COLO668 (cell line): ENCODE data around the gene MYO3B.
"Not testable (repeated sequence)": the region's sequence is repeated elsewhere in the genome, so short reads cannot be mapped to it uniquely, and the experiment has no call there.

Experiments
- DNase-seq: peaks from one replicate; lab custom pipeline; 2025; ENCODE audit not compliant: unreplicated experiment; lab: John Stamatoyannopoulos, UW

The MYO3B gene

DNA sequence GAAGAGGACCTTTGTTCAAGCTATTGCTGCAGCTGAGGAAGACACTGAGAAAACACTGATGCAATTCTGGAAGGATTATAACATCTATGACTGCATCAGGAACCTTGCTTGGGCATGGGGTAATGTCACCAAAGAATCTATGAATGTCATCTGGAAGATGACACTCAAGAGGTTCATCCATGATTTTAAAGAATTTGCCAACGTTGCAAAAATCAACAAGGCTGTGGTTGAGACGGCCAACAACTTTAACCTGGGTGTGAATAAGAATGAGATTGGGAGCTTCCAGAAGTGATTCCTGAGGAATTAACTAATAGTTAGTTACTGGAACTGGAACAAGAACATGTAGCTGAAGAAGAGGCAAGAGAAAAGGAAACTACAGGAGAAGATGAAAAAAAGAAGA is 410.8 kb downstream of the MYO3B start:
- DNase-seq, result no peak

- no peak for DNase-seq
Observed at GRCh38 chr2:170596576-170596975, 418.6 kb downstream of the MYO3B start.

DNA sequence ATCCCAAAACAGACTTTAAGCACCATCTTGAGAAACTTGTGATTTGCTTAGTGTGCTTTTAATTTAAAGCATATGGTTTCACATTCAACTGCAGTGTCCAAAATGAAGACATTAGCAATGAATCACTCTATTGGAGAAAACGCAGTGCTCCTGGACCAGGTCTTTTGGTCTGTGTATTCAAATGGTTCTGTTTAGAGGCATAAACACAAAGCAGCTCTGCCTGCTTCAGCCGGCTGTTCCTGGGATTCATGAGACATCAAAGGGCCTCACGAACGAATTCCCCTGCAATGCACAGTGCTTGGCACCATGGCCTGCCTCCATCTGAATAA is 420.1 kb downstream of the MYO3B start:
- DNase-seq, result no peak

DNA sequence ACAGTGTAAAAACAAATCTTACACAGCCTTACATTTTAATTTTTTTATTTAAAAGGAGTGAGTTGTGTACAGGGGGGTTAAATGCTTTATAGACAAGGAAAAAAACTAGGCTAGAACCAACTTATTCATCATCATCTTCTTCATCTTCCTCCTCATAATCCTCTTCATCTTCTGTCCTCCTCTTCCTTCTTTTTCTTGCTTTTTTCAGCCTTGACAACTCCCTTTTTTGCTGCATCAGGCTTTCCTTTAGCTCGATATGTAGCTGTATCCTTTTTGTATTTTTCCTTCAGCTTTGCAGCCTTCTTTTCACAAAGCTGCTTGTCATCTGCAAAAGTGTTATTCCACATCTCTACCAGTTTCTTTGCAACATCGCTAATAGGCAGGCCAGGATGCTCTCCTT is 423.5 kb downstream of the MYO3B start:
- no peak for DNase-seq

GRCh38 chr2:170605862-170606261 is 427.9 kb downstream of the MYO3B start:
- DNase-seq, result no peak

- no peak for DNase-seq
Observed at GRCh38 chr2:170607171-170607570, 429.2 kb downstream of the MYO3B start.

- DNase-seq, result no peak
Observed at GRCh38 chr2:170610615-170611014, 432.7 kb downstream of the MYO3B start.

GRCh38 chr2:170618948-170619347 is 441.0 kb downstream of the MYO3B start:
- not testable (repeated sequence) for DNase-seq

- not testable (repeated sequence) for DNase-seq
Observed at GRCh38 chr2:170635094-170635493, 457.1 kb downstream of the MYO3B start.

- no peak for DNase-seq
Observed at GRCh38 chr2:170639635-170640034, 461.7 kb downstream of the MYO3B start.

DNA sequence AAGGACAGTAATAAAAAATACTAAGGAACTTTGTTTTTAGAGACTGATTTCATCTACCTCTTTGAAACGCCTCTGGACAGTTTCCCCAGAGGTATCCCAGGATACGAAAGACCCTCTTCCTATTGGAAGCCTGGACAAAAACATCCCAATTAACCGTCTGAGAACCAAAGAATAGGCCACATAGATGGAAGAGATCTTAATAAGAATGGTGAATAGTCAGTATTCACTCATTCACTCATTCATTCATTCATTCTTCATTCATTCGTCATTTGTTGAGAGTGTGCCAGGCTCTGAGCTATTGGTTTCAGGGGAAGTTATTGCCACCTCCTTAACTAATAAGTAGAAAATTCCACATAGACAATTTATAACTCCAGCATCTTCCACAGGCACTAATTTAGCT is 464.0 kb downstream of the MYO3B start:
- DNase-seq, result no peak

DNA sequence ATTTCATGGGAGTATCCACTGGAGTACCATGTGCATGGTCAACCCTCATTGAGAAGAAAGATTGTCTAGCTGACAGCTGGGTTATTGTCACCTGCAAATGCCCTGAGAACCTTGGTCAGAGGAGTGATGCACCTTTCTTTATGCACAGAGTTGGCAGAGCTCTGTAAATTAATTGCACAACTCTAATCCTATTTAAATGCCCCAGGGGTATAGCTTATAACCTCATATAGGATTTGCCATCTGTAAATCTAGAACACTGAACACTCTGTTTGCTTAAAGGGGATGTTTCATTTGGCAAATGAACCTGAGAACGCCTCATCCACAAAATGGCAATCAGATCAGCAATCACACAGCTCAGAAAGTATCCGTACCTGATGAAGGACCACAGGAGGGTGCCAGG is 465.4 kb downstream of the MYO3B start:
- DNase-seq, result no peak

GRCh38 chr2:170647741-170648436 is 469.9 kb downstream of the MYO3B start:
- DNase-seq, result no peak

DNA sequence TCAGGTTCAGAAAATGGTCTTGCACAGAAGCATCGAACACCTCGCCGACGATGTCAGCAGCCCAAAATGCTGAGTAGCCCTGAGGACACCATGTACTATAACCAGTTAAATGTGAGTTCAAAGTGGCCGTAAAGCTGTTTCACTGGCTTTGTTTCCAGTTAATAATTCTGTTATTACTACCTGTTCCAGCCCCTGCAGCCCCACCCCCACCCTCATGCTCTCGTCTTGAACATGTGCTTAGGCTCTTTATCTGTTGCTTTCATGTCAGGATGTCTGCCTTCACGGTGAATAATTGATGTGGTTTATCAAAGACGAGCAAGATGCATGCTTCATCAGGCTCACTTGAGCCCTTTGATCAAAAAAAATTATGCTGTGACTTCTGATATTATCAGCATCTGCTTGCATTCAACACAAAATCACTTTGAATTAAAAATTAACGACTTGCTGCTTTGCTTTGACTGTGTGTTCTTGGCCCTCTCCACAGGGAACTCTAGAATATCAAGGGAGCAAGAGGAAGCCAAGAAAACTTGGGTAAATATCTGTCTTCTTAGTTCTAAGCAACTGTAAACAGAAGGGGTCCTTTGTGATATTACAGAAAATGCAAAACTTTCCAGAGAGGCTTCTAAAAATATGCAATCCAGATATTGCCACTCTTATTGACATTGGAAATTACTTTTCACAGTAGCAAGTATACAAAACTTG is 473.8 kb downstream of the MYO3B start:
- DNase-seq, result no peak

DNA sequence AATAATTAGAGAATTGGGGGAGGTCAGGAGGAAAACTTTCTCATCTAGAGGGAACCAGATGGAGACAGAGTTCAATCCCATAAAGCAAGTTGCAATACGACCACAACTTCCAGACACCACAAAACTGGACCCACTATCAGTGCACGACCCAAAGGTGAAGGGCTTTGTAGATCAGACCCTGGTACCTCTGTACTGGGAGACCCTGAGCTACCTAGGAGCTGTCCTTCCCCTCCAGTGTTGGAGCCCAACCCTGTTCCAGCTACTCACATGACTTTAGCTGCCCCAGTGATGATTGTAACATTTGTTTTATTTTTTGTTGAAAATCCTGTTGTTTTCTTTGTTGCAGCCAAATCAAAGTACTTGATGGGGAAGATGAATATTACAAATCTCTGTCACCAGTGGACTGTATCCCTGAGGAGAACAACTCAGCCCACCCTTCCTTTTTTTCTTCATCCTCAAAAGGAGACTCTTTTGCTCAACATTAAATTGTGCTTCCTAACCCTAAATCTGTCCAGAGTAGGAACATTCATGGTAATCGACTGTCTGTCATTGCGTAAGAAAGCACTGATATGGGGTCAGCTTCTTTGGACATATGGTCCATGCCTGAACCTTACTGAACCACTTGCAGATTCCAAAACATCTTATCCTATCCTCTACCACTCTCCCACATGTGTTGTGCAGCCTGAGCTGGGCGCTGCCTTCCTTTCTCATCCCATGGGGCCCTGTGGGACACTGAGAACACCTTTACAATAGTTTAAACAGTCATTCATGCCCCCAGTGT is 474.9 kb downstream of the MYO3B start:
- no peak for DNase-seq

DNA sequence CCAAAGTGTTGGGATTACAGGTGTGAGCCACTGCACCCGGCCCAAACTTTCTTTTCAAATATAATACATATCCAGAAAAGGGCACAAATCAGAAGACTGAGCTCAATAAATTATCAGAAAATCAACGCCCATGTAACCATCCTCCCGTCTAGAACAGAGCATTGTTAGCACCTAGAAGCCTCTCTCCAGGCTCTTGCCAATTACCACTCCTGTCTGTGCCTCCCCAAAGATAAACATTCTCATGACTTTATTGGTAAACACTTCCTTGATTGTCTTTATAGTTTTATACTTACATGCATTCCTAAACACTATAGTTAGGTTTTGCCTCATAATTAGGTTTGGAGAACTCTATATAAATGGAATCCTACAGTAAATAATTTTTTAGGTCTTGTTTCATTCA is 478.7 kb downstream of the MYO3B start:
- DNase-seq, result no peak

GRCh38 chr2:170660409-170660808 is 482.5 kb downstream of the MYO3B start:
- DNase-seq, result no peak

- no peak for DNase-seq
Observed at GRCh38 chr2:170665743-170666142, 487.8 kb downstream of the MYO3B start.

- DNase-seq, result no peak
Observed at GRCh38 chr2:170669909-170670308, 492.0 kb downstream of the MYO3B start.

DNA sequence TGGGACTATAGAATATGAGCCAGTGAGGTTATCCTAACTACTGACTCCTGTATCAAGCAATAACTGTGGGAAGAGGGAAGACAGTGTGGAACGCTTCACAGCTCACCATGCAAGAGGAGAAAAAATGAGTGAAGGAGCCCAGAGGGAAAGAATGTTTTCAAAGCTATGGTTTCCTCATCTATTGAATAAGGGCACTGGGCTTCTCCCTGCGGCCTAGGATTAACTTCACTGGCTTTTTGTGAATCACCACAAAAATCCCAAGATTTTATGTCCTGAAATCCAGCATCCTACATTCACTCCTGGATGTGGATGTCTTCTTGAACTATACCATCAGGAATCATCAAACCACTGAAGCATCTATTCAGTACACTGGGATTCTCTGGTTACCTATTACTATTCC is 492.7 kb downstream of the MYO3B start:
- DNase-seq, result no peak

GRCh38 chr2:170671079-170671478 is 493.1 kb downstream of the MYO3B start:
- no peak for DNase-seq

DNA sequence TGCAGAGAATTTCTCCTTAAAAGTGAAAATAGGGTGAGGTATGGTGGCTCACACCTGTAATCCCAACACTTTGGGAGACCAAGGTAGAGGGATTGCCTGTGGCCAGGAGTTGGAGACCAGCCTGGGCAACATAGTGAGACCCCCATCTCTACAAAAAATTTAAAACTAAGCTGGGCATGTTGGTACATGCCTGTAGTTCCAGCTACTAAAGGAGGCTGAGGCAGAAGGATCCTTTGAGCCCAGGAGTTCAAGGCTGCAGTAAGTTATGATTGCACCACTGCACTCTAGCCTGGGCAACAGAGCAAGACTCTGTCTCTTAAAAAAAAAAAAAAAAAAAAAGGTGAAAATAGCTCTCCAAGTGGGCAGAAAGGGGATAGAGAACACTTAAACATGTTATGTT is 496.3 kb downstream of the MYO3B start:
- not testable (repeated sequence) for DNase-seq
